ENCODE measurements around the gene KRT85. TPM values are rescaled to one million over a fixed set of nuclear protein-coding genes. Genes with fewer than 3 reads are reported as not detected.

KRT85 gene
- total RNA-seq, 1 experiment from 2014 or later = not detected

GRCh38 chr12:52354200-52354599 lies 13.1 kb downstream of the KRT85 start:
- BruUV-seq (replicated peaks) = no TSS peak
- ChIA-PET CTCF (interaction anchor here (0.6 kb wide), 1 partner anchor 285 kb away, joined by 3 read pairs; no protein-coding TSS in a partner anchor), POLR2A (ENCODE audit: low non-redundant PET) (no interaction called here)
- peak; percentile 63 for DNase-seq (ENCODE audit: low spot score)
- Histone ChIP-seq H3K27ac (ENCODE audit: low read depth, low read length, poor library complexity, severe bottlenecking) (no peak overlapping the region), H3K36me3 (ENCODE audit: insufficient read depth, low read length, poor library complexity, severe bottlenecking) (no peaks in the 10 kb centered on the region), H3K4me1 (ENCODE audit: insufficient read depth, low read length, poor library complexity, severe bottlenecking) (peaks cover 11% of the 10 kb centered on the region), H3K27me3 (replicated peaks; ENCODE audit: insufficient read depth, low read depth, low read length, poor library complexity) (no peaks in the 10 kb centered on the region), H3K9me3 (ENCODE audit: low read depth, low read length, poor library complexity, severe bottlenecking) (no peaks in the 10 kb centered on the region), H3K4me3 (ENCODE audit: low read depth, low read length, poor library complexity, severe bottlenecking) (no peak overlapping the region)
- no peak for TF ChIP-seq EZH2 (IDR thresholded peaks at IDR 0.05; ENCODE audit: borderline replicate concordance, low read depth, low read length, poor library complexity, severe bottlenecking)
- no peak for TF ChIP-seq CTCF (conservative IDR thresholded peaks at IDR 0.05; ENCODE audit: low read depth, low read length)
- intact Hi-C loops (cut with micrococcal nuclease; ENCODE audit: unreplicated experiment) = no loop called here

DNA sequence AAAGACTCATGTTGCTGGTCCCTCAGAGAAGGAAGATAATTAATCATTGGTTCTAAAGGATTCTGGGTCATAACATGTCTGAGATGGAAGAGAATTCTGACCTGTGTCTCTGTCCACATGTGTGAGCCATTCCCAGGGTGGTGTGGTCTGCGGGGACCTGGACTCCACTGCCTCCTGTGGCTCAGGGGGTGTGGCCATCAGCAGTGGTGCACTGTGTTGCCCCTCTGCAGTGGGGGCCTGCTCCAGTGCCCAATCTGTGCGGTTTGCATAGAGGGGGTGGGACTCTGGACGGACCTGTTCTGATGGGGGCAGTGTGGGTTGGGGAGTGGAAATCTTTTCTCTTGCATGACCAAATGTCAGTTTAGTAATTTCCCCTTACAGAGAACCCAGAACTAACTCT lies 13.5 kb downstream of the KRT85 start:
- Histone ChIP-seq H3K4me1 (ENCODE audit: insufficient read depth, low read length, poor library complexity, severe bottlenecking) (peaks cover 7% of the 10 kb centered on the region), H3K27ac (ENCODE audit: low read depth, low read length, poor library complexity, severe bottlenecking) (no peak overlapping the region), H3K4me3 (ENCODE audit: low read depth, low read length, poor library complexity, severe bottlenecking) (no peak overlapping the region), H3K9me3 (ENCODE audit: low read depth, low read length, poor library complexity, severe bottlenecking) (no peaks in the 10 kb centered on the region), H3K27me3 (replicated peaks; ENCODE audit: insufficient read depth, low read depth, low read length, poor library complexity) (no peaks in the 10 kb centered on the region), H3K36me3 (ENCODE audit: insufficient read depth, low read length, poor library complexity, severe bottlenecking) (no peaks in the 10 kb centered on the region)
- no peak for DNase-seq (ENCODE audit: low spot score)
- ChIA-PET POLR2A (ENCODE audit: low non-redundant PET) (no interaction called here), CTCF (interaction anchor here (0.6 kb wide), 1 partner anchor 285 kb away, joined by 3 read pairs; no protein-coding TSS in a partner anchor)
- no TSS peak for BruUV-seq (replicated peaks)
- intact Hi-C loops (cut with micrococcal nuclease; ENCODE audit: unreplicated experiment) = no loop called here
- TF ChIP-seq CTCF (conservative IDR thresholded peaks at IDR 0.05; ENCODE audit: low read depth, low read length) = no peak
- TF ChIP-seq EZH2 (IDR thresholded peaks at IDR 0.05; ENCODE audit: borderline replicate concordance, low read depth, low read length, poor library complexity, severe bottlenecking) = no peak

GRCh38 chr12:52352951-52353350 lies 14.3 kb downstream of the KRT85 start:
- no peaks in the 10 kb centered on the region for H3K27me3 ChIP-seq (replicated peaks; ENCODE audit: insufficient read depth, low read depth, low read length, poor library complexity)
- ChIA-PET CTCF (no interaction called here), POLR2A (ENCODE audit: low non-redundant PET) (no interaction called here)
- BruUV-seq (replicated peaks) = no TSS peak
- no peak overlapping the region for H3K4me3 ChIP-seq (ENCODE audit: low read depth, low read length, poor library complexity, severe bottlenecking)
- H3K27ac ChIP-seq (ENCODE audit: low read depth, low read length, poor library complexity, severe bottlenecking) = no peak overlapping the region
- H3K4me1 ChIP-seq (ENCODE audit: insufficient read depth, low read length, poor library complexity, severe bottlenecking) = no peaks in the 10 kb centered on the region
- H3K36me3 ChIP-seq (ENCODE audit: insufficient read depth, low read length, poor library complexity, severe bottlenecking) = no peaks in the 10 kb centered on the region
- H3K9me3 ChIP-seq (ENCODE audit: low read depth, low read length, poor library complexity, severe bottlenecking) = no peaks in the 10 kb centered on the region
- intact Hi-C loops (cut with micrococcal nuclease; ENCODE audit: unreplicated experiment) = no loop called here
- DNase-seq (ENCODE audit: low spot score) = no peak
- TF ChIP-seq EZH2 (IDR thresholded peaks at IDR 0.05; ENCODE audit: borderline replicate concordance, low read depth, low read length, poor library complexity, severe bottlenecking) (no peak), CTCF (conservative IDR thresholded peaks at IDR 0.05; ENCODE audit: low read depth, low read length) (no peak)

Data from A673 (cell line).